DOHH2 (cell line): ENCODE measurements around the gene DOK7.
A peak's percentile ranks its signal among the peaks of the same experiment; 100 is the strongest.

Source experiments
- H3F3A ChIP-seq: fragments of 200-600 bp; sonication (generic), shearing (Covaris generic); 2 replicates; pipeline ENCODE4 v1.6.0; 2016; ENCODE audit warnings: antibody characterized with exemption, mild to moderate bottlenecking; ENCODE audit not compliant: control insufficient read depth, insufficient read depth
- H3K27ac ChIP-seq: fragments of 200-600 bp; sonication (generic); 2 replicates; pipeline ENCODE4 v1.5.1; 2014; ENCODE audit warnings: low read depth, mild to moderate bottlenecking, low read length, moderate library complexity
- H3K27me3 ChIP-seq: fragments of 200-600 bp; sonication (generic); 2 replicates; pipeline ENCODE4 v1.6.1; 2014; ENCODE audit warnings: mild to moderate bottlenecking, low read length, mixed read lengths; ENCODE audit not compliant: control insufficient read depth
- H3K36me3 ChIP-seq: fragments of 200-600 bp; sonication (generic); 2 replicates; pipeline ENCODE4 v1.6.1; 2014; ENCODE audit warnings: mild to moderate bottlenecking, low read length, moderate library complexity, mixed read lengths; ENCODE audit not compliant: control insufficient read depth
- H3K4me1 ChIP-seq: fragments of 200-600 bp; sonication (generic); 2 replicates; pipeline ENCODE4 v1.6.1; 2014; ENCODE audit warnings: mild to moderate bottlenecking, low read length, mixed read lengths; ENCODE audit not compliant: control insufficient read depth
- H3K4me2 ChIP-seq: fragments of 200-600 bp; sonication (generic); 2 replicates; pipeline ENCODE4 v1.6.0; 2014; ENCODE audit warnings: mild to moderate bottlenecking, low read length, moderate library complexity
- H3K4me3 ChIP-seq: fragments of 200-600 bp; sonication (generic); 2 replicates; pipeline ENCODE4 v1.5.1; 2014; ENCODE audit warnings: mild to moderate bottlenecking, low read length, mixed read lengths
- H3K79me2 ChIP-seq: fragments of 200-600 bp; sonication (generic); 2 replicates; pipeline ENCODE4 v1.6.1; 2014; ENCODE audit warnings: mild to moderate bottlenecking, low read length, mixed read lengths; ENCODE audit not compliant: control insufficient read depth
- H3K9me2 ChIP-seq: fragments of 200-600 bp; sonication (generic); replicated peaks from 2 replicates; pipeline ENCODE4 v1.6.1; 2014; ENCODE audit warnings: mild to moderate bottlenecking, low read length, mixed read lengths; ENCODE audit not compliant: control insufficient read depth
- H3K9me3 ChIP-seq: fragments of 200-600 bp; sonication (generic); 2 replicates; pipeline ENCODE4 v1.6.1; 2014; ENCODE audit warnings: antibody characterized with exemption, low read length, mixed read lengths; ENCODE audit not compliant: control insufficient read depth, insufficient read depth
- H4K20me1 ChIP-seq: fragments of 200-600 bp; sonication (generic); 2 replicates; pipeline ENCODE4 v1.6.0; 2014; ENCODE audit warnings: low read depth, mild to moderate bottlenecking, antibody characterized with exemption, low read length, moderate library complexity; ENCODE audit not compliant: control insufficient read depth, insufficient read depth
- EZH2phosphoT487 ChIP-seq: fragments of 200-600 bp; sonication (generic); IDR thresholded peaks from 2 replicates; pipeline ENCODE4 v1.6.1; 2017; ENCODE audit warnings: borderline replicate concordance, mild to moderate bottlenecking, antibody characterized with exemption, low read length, moderate library complexity, mixed read lengths
- TF ChIP-seq, protein P1 (sequence below): fragments of 200-600 bp; sonication (generic); IDR thresholded peaks from one replicate; pipeline ENCODE4 v1.5.1; 2014; ENCODE audit warnings: antibody characterized with exemption, mild to moderate bottlenecking, low read depth, low read length; ENCODE audit not compliant: poor library complexity, severe bottlenecking

The DOK7 gene

DNA sequence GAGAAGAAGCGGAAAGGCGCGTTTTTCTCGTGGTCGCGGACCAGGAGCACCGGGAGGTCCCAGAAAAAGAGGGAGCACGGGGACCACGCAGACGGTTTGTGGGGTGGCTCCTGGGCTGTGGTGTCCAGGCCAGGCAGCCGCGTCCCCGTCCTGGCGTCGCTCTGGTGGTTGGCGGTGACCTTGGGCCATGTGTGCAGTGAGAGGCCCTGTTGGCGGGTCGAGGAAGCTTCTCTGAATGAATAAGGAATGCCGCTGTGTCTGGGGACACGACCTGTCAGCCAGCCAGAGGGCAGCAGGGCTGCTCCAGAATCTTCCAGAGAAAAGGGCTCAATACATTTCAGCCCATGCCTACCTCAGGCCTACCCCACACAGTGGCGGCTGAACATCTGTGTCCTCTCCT is 45.7 kb upstream of the DOK7 start:
- Histone ChIP-seq H3F3A (no peaks in the 10 kb centered on the region), H3K79me2 (no peaks in the 10 kb centered on the region), H4K20me1 (no peaks in the 10 kb centered on the region), H3K27ac (no peak overlapping the region), H3K36me3 (no peaks in the 10 kb centered on the region), H3K9me2 (no peaks in the 10 kb centered on the region), H3K27me3 (no peaks in the 10 kb centered on the region), H3K9me3 (no peaks in the 10 kb centered on the region), H3K4me1 (no peaks in the 10 kb centered on the region), H3K4me2 (no peak overlapping the region), H3K4me3 (no peak overlapping the region)
- TF ChIP-seq, protein P1, sequence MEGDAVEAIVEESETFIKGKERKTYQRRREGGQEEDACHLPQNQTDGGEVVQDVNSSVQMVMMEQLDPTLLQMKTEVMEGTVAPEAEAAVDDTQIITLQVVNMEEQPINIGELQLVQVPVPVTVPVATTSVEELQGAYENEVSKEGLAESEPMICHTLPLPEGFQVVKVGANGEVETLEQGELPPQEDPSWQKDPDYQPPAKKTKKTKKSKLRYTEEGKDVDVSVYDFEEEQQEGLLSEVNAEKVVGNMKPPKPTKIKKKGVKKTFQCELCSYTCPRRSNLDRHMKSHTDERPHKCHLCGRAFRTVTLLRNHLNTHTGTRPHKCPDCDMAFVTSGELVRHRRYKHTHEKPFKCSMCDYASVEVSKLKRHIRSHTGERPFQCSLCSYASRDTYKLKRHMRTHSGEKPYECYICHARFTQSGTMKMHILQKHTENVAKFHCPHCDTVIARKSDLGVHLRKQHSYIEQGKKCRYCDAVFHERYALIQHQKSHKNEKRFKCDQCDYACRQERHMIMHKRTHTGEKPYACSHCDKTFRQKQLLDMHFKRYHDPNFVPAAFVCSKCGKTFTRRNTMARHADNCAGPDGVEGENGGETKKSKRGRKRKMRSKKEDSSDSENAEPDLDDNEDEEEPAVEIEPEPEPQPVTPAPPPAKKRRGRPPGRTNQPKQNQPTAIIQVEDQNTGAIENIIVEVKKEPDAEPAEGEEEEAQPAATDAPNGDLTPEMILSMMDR: no peak
- TF ChIP-seq EZH2phosphoT487: no peak

GRCh38 chr4:3418029-3418762 is 44.9 kb upstream of the DOK7 start:
- Histone ChIP-seq H3K27ac (no peak overlapping the region), H3K9me2 (no peaks in the 10 kb centered on the region), H3K9me3 (no peaks in the 10 kb centered on the region), H3K4me3 (no peak overlapping the region), H4K20me1 (no peaks in the 10 kb centered on the region), H3F3A (no peaks in the 10 kb centered on the region), H3K79me2 (no peaks in the 10 kb centered on the region), H3K4me1 (no peaks in the 10 kb centered on the region), H3K27me3 (no peaks in the 10 kb centered on the region), H3K36me3 (no peaks in the 10 kb centered on the region), H3K4me2 (no peak overlapping the region)
- TF ChIP-seq, protein P1: peak; percentile 36
- TF ChIP-seq EZH2phosphoT487: no peak

DNA sequence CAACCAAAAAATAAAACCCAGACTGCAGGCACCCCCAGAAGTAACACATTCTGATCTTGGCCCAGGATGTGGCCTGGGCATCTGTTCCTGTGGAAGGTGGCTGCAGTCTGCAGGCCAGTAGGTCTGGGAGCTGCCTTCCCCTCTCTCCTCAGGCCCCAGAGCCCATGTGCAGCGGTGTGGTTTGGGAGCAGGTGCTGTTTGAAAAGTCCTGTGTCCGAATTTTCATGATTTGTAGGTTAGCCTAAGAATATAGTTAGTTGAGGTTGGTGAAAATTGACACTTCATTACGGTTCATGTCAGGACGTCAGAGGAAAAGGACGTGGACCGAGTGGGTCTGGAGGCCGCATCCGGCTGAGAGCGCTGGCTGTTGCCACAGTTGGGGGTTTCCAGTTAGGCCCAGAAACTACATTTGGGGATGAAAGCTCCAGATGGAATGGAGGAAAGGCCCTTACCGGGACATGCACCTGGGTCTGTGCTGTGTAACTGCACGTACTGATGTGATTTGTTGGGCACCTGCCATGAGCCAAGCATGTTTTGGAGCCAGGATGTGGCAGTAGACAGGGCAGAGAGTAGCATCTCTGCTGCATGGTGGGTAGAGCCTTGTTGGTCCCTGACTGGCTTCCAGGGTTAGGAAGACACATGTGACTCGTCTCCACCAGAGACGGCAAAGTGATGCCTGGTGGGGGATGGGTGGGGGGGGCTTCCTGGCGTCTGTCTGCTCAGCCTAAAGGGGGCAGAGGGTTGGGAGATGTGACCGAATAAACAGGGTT is 43.1 kb upstream of the DOK7 start:
- Histone ChIP-seq H3K9me2 (no peaks in the 10 kb centered on the region), H3K9me3 (no peaks in the 10 kb centered on the region), H3F3A (no peaks in the 10 kb centered on the region), H3K4me3 (no peak overlapping the region), H3K36me3 (no peaks in the 10 kb centered on the region), H3K27me3 (no peaks in the 10 kb centered on the region), H3K4me1 (no peaks in the 10 kb centered on the region), H3K79me2 (no peaks in the 10 kb centered on the region), H3K27ac (no peak overlapping the region), H3K4me2 (no peak overlapping the region), H4K20me1 (no peaks in the 10 kb centered on the region)
- TF ChIP-seq, protein P1: no peak
- no peak for TF ChIP-seq EZH2phosphoT487
